ENCODE data around the gene PPP1R11. TPM values are rescaled to one million over a fixed set of nuclear protein-coding genes. Genes with fewer than 3 reads are reported as not detected.
A peak's percentile ranks its signal among the peaks of the same experiment; 100 is the strongest.

The PPP1R11 gene
- total and polyA plus RNA-seq, 10 donors, result 31.1 to 50.7 (median 41.5) TPM

GRCh38 chr6:30071858-30072257 lies 4.9 kb downstream of the PPP1R11 start:
- Histone ChIP-seq H3K27ac (no peak overlapping the region), H3K36me3 (peaks cover 8 to 32% (median 21%) of the 10 kb centered on the region in 6 donors), H3K9me3 (no peaks in the 10 kb centered on the region), H3K4me3 (peak overlapping the region in 1 of 8 donors; percentile 26), H3K4me1 (peaks cover 25 to 59% (median 39%) of the 10 kb centered on the region in 6 donors), H3K27me3 (replicated peaks in 1 of 7) (peaks cover 7 to 67% (median 49%) of the 10 kb centered on the region in 7 donors)
- 38 to 60% (median 46%) methylated on average over 3 of the region's 3 CpGs for WGBS, 5 donors
- DNase-seq, result no peak
- TF ChIP-seq POLR2AphosphoS5 (IDR thresholded peaks at IDR 0.05), result no peak
- no peak for TF ChIP-seq CTCF (IDR thresholded peaks at IDR 0.05 in 8 of 11, conservative IDR thresholded peaks at IDR 0.05 in 3 of 11)
- TF ChIP-seq POLR2A (IDR thresholded peaks at IDR 0.05), result no peak
- intact Hi-C loops (cut with DNase I; ENCODE audit: low total_unique reads), result no loop called here

- intact Hi-C loops (cut with DNase I; ENCODE audit: low total_unique reads), result no loop called here
- peaks cover 8 to 28% (median 18%) of the 10 kb centered on the region in 6 donors for H3K36me3 ChIP-seq
- H3K4me3 ChIP-seq, result no peak overlapping the region
- H3K4me1 ChIP-seq, result peaks cover 15 to 45% (median 26%) of the 10 kb centered on the region in 6 donors
- no peaks in the 10 kb centered on the region for H3K9me3 ChIP-seq
- DNase-seq, result no peak
- 52 to 67% (median 63%) methylated on average over 7 of the region's 7 CpGs for WGBS, 5 donors
- TF ChIP-seq CTCF (IDR thresholded peaks at IDR 0.05 in 8 of 11, conservative IDR thresholded peaks at IDR 0.05 in 3 of 11) (no peak), POLR2A (IDR thresholded peaks at IDR 0.05) (no peak), POLR2AphosphoS5 (IDR thresholded peaks at IDR 0.05) (no peak)
- H3K27me3 ChIP-seq (replicated peaks in 1 of 7), result peaks cover 7 to 85% (median 49%) of the 10 kb centered on the region in 7 donors
- H3K27ac ChIP-seq, result no peak overlapping the region
Measured at GRCh38 chr6:30073489-30074235, 6.7 kb downstream of the PPP1R11 start.

- TF ChIP-seq POLR2AphosphoS5 (IDR thresholded peaks at IDR 0.05) (no peak), POLR2A (IDR thresholded peaks at IDR 0.05) (no peak), CTCF (IDR thresholded peaks at IDR 0.05 in 8 of 11, conservative IDR thresholded peaks at IDR 0.05 in 3 of 11) (no peak)
- no peak for DNase-seq
- 12 to 15% (median 14%) methylated on average over 36 to 37 of the region's 37 CpGs for WGBS, 5 donors
- H3K27ac ChIP-seq, result no peak overlapping the region
- peak overlapping the region in 1 of 8 donors; percentile 57 for H3K4me3 ChIP-seq
- no peaks in the 10 kb centered on the region for H3K9me3 ChIP-seq
- H3K36me3 ChIP-seq, result peaks cover 4 to 19% (median 9%) of the 10 kb centered on the region in 6 donors
- H3K27me3 ChIP-seq (replicated peaks in 1 of 7), result peaks cover 7 to 85% (median 49%) of the 10 kb centered on the region in 7 donors
- intact Hi-C loops (cut with DNase I; ENCODE audit: low total_unique reads), result no loop called here
- peaks cover 15 to 38% (median 24%) of the 10 kb centered on the region in 6 donors for H3K4me1 ChIP-seq
Measured at GRCh38 chr6:30074331-30075093, 7.5 kb downstream of the PPP1R11 start.
